ENCODE measurements around the gene TTC13. TPM values are rescaled to one million over a fixed set of nuclear protein-coding genes. Genes with fewer than 3 reads are reported as not detected.

Gene TTC13
- total RNA-seq, 1 experiment from 2014 or later = 12.3 TPM

- H3K9me2 ChIP-seq (ENCODE audit: insufficient read depth) = no peaks in the 10 kb centered on the region
- H4K20me1 ChIP-seq (ENCODE audit: insufficient read depth) = 0 out of 2 replicates have a peak, but pooled peaks cover 3% of the 10 kb centered on the region
- no TSS peak for BruUV-seq (replicated peaks)
- no peaks in the 10 kb centered on the region for H3K27me3 ChIP-seq (ENCODE audit: insufficient read depth, low read length)
- POLR2A ChIA-PET = no interaction called here
- no peak for ATAC-seq
- CTCF ChIA-PET = no interaction called here
- TF ChIP-seq SRF (IDR thresholded peaks at IDR 0.05; ENCODE audit: low read depth) = no peak
- TF ChIP-seq ELF1 (IDR thresholded peaks at IDR 0.05; ENCODE audit: borderline replicate concordance, low read depth) = no peak
- no peaks in the 10 kb centered on the region for H3K9me3 ChIP-seq (ENCODE audit: control insufficient read depth in 1 of 2, insufficient read depth in 1 of 2, low read depth in 1 of 2, low read length in 2 of 2)
- DNase-seq (ENCODE audit: low read depth, low spot score) = no peak
- H3K9ac ChIP-seq (ENCODE audit: low read length) = no peak overlapping the region
- intact Hi-C loops (cut with micrococcal nuclease) = no loop called here
- RAD21 ChIA-PET (ENCODE audit: low non-redundant PET in 1 of 2, low total read pairs in 2 of 2, uncharacterized antibody in 2 of 2, unreplicated experiment in 2 of 2) = no interaction called here
- peaks cover 36% of the 10 kb centered on the region for H3K79me2 ChIP-seq (ENCODE audit: insufficient read depth, low read length)
- H3K27ac ChIP-seq (ENCODE audit: low read depth, low read length) = no peak overlapping the region
- H3K4me1 ChIP-seq (ENCODE audit: control insufficient read depth in 1 of 2, insufficient read depth in 2 of 2, low read length in 2 of 2) = peaks cover 0 to 6% of the 10 kb centered on the region in 2 experiments; a peak in 2 of 4 replicates
- no peaks in the 10 kb centered on the region for H3K36me3 ChIP-seq (ENCODE audit: control insufficient read depth in 1 of 2, insufficient read depth in 2 of 2, low read length in 2 of 2)
- H2AFZ ChIP-seq (ENCODE audit: low read depth, low read length, poor library complexity, severe bottlenecking) = no peak overlapping the region
- no peak overlapping the region for H3K4me3 ChIP-seq (replicated peaks in 1 of 2; ENCODE audit: low read depth in 1 of 2, low read length in 2 of 2)
- no peak overlapping the region for H3K4me2 ChIP-seq (ENCODE audit: low read length)
These were observed 4.0 kb upstream of the TTC13 start for GRCh38 chr1:230982696-230983095.

- intact Hi-C loops (cut with micrococcal nuclease) = loop anchor here (1.0 to 5.0 kb wide), 5 partner anchors 182 to 547 kb away; partner anchors contain the start of genes COG2 and TSNAX
- TF ChIP-seq CBX3 (IDR thresholded peaks at IDR 0.05; ENCODE audit: low read depth) (no peak), EGR1 (IDR thresholded peaks at IDR 0.05; ENCODE audit: low read depth) (no peak), ATF3 (IDR thresholded peaks at IDR 0.05) (no peak), JUND (IDR thresholded peaks at IDR 0.05) (no peak), REST (IDR thresholded peaks at IDR 0.05; ENCODE audit: low read depth) (no peak), ZBTB33 (IDR thresholded peaks at IDR 0.05; ENCODE audit: extremely low read depth, insufficient replicate concordance, low read length) (no peak), ELF1 (IDR thresholded peaks at IDR 0.05; ENCODE audit: borderline replicate concordance, low read depth) (no peak), ZNF274 (IDR thresholded peaks at IDR 0.05; ENCODE audit: low read depth, low read length) (no peak), YY1 (IDR thresholded peaks at IDR 0.05; ENCODE audit: extremely low read depth, insufficient replicate concordance, low read depth, low read length) (no peak), CTCF (IDR thresholded peaks at IDR 0.05 in 2 of 3, conservative IDR thresholded peaks at IDR 0.05 in 1 of 3; ENCODE audit: borderline replicate concordance in 1 of 3, insufficient read depth in 1 of 3, low read depth in 2 of 3, low read length in 2 of 3) (no peak)
These were observed 1.3 kb upstream of the TTC13 start for GRCh38 chr1:230979952-230980351.

More at GRCh38 chr1:230979952-230980351, 1.3 kb upstream of the TTC13 start:
- BruUV-seq (replicated peaks) = no TSS peak
- no peaks in the 10 kb centered on the region for H3K9me2 ChIP-seq (ENCODE audit: insufficient read depth)
- ChIA-PET POLR2A (no interaction called here), RAD21 (ENCODE audit: low non-redundant PET in 1 of 2, low total read pairs in 2 of 2, uncharacterized antibody in 2 of 2, unreplicated experiment in 2 of 2) (no interaction called here), CTCF (no interaction called here)
- H3K36me3 ChIP-seq (ENCODE audit: control insufficient read depth in 1 of 2, insufficient read depth in 2 of 2, low read length in 2 of 2) = 0 out of 4 replicates have a peak, but pooled peaks cover 0 to 2% of the 10 kb centered on the region in 2 experiments
- H3K9ac ChIP-seq (ENCODE audit: low read length) = peak overlapping the region; percentile 67
- no peak for ATAC-seq
- H3K27ac ChIP-seq (ENCODE audit: low read depth, low read length) = no peak overlapping the region; the same call in 1 of the 2 replicates
- DNase-seq (ENCODE audit: low read depth, low spot score) = no peak
- peak overlapping the region; percentile 75 for H3K4me2 ChIP-seq (ENCODE audit: low read length)
- H3K4me3 ChIP-seq (replicated peaks in 1 of 2; ENCODE audit: low read depth in 1 of 2, low read length in 2 of 2) = peak overlapping the region; percentile 87 to 88
- no peaks in the 10 kb centered on the region for H3K9me3 ChIP-seq (ENCODE audit: control insufficient read depth in 1 of 2, insufficient read depth in 1 of 2, low read depth in 1 of 2, low read length in 2 of 2)
- H4K20me1 ChIP-seq (ENCODE audit: insufficient read depth) = no peaks in the 10 kb centered on the region
- H3K79me2 ChIP-seq (ENCODE audit: insufficient read depth, low read length) = peaks cover 35% of the 10 kb centered on the region
- H3K27me3 ChIP-seq (ENCODE audit: insufficient read depth, low read length) = no peaks in the 10 kb centered on the region
- no peak overlapping the region for H2AFZ ChIP-seq (ENCODE audit: low read depth, low read length, poor library complexity, severe bottlenecking)
- H3K4me1 ChIP-seq (ENCODE audit: control insufficient read depth in 1 of 2, insufficient read depth in 2 of 2, low read length in 2 of 2) = peaks cover 7 to 13% of the 10 kb centered on the region in 2 experiments; a peak in 2 of 4 replicates
